IPS-15b (cell line): ENCODE results near the gene IFI16.
A peak's percentile ranks its signal among the peaks of the same experiment; 100 is the strongest.
"Not testable (repeated sequence)": the region's sequence is repeated elsewhere in the genome, so short reads cannot be mapped to it uniquely, and the experiment has no call there.

Experiments used
- H3K27me3 ChIP-seq: one replicate; pipeline ENCODE4 v1.6.1; 2013; ENCODE audit warnings: low read length; ENCODE audit not compliant: control insufficient read depth, insufficient read depth
- H3K36me3 ChIP-seq: one replicate; pipeline ENCODE4 v1.6.1; 2013; ENCODE audit warnings: low read length; ENCODE audit not compliant: control insufficient read depth, insufficient read depth
- H3K4me1 ChIP-seq: one replicate; pipeline ENCODE4 v1.6.1; 2013; ENCODE audit warnings: mild to moderate bottlenecking, low read length; ENCODE audit not compliant: control insufficient read depth, insufficient read depth
- H3K4me3 ChIP-seq: one replicate; pipeline ENCODE4 v1.5.1; 2013; ENCODE audit warnings: low read depth, low read length
- H3K9ac ChIP-seq: one replicate; pipeline ENCODE4 v1.6.1; 2013; ENCODE audit warnings: low read depth, mild to moderate bottlenecking, low read length
- H3K9me3 ChIP-seq: one replicate; pipeline ENCODE4 v1.6.1; 2013; ENCODE audit warnings: mild to moderate bottlenecking, low read length; ENCODE audit not compliant: control insufficient read depth, insufficient read depth

Gene IFI16

GRCh38 chr1:158992787-158993312 lies 16.9 kb upstream of the IFI16 start:
- no peaks in the 10 kb centered on the region for H3K9me3 ChIP-seq
- H3K27me3 ChIP-seq = no peaks in the 10 kb centered on the region
- no peaks in the 10 kb centered on the region for H3K4me1 ChIP-seq
- H3K9ac ChIP-seq = no peak overlapping the region
- no peaks in the 10 kb centered on the region for H3K36me3 ChIP-seq
- H3K4me3 ChIP-seq = no peak overlapping the region

DNA sequence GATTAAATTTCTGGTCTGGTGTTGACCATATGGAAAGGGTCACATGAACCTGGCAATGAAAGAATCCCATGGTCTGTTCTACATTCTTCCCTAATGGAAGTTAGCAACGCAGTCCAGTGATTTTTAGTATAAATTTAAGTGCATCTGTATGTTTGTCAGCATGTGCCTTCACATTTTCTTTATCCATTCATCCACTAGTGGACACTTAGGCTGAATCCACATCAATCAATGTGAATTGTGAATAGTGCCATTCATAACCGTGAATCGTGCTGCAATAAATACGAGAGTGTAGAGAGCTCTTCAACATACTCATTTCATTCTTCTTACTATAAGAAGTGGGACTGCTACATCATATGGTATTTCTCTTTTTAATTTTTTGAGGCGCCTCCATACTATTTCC lies 12.7 kb upstream of the IFI16 start:
- H3K9me3 ChIP-seq = no peaks in the 10 kb centered on the region
- no peak overlapping the region for H3K9ac ChIP-seq
- H3K36me3 ChIP-seq = no peaks in the 10 kb centered on the region
- no peaks in the 10 kb centered on the region for H3K27me3 ChIP-seq
- no peaks in the 10 kb centered on the region for H3K4me1 ChIP-seq
- H3K4me3 ChIP-seq = no peak overlapping the region

DNA sequence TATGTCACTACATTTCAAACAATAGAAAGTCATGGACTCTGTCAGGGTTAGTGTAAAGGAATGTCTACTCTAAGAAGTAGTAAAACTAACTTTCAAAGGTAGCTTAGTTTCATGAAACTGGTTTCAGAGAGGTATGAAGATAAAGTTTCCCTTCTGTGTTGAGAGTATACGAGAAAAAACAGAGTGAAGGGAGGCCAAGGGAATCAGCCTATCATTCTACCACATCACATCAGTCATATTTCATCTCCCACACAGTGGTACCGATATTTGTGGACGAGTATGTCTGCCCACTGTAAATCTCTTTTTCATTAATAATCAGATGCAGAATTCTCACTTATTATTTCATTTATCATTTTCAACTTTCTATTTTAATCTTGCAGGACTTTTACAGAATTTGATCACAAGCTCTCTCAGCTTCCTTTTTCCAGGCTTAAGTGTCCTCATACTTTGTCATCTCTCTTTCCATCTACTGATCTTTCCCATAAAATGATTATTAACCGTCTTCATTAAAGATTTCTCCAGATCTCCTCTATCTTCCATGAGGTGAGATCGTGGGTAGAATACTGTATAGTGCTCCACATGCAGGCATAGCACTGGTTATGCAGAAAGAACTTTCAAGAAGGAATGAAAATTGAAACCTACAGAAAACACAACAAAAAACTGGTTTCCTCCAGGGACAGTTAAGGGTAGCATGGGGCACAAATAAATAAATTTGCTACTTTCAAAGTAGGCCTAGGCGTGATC lies 11.5 kb upstream of the IFI16 start:
- H3K4me1 ChIP-seq = peaks cover 2% of the 10 kb centered on the region
- no peak overlapping the region for H3K9ac ChIP-seq
- no peaks in the 10 kb centered on the region for H3K9me3 ChIP-seq
- no peaks in the 10 kb centered on the region for H3K27me3 ChIP-seq
- no peaks in the 10 kb centered on the region for H3K36me3 ChIP-seq
- H3K4me3 ChIP-seq = peak overlapping the region; percentile 70

DNA sequence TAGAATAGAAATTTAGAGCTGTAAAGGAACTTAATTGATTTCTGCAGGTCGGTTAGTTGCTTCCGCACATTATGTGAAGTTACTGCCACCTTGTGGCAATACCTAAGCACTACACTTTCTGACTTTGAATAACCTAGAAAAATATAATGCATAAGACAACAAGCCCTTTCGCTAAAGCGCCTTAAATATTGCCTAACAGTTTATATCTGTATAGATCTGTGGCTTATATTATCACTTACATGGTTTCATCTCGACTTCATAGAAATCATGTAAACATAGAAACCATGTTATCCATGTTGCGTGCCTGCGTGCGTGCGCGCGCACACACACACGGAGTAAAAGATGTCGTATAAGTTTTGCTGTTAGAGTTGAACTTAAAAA lies 10.9 kb upstream of the IFI16 start:
- H3K27me3 ChIP-seq = no peaks in the 10 kb centered on the region
- H3K36me3 ChIP-seq = no peaks in the 10 kb centered on the region
- peak overlapping the region; percentile 70 for H3K4me3 ChIP-seq
- H3K9ac ChIP-seq = peak overlapping the region; percentile 37
- no peaks in the 10 kb centered on the region for H3K9me3 ChIP-seq
- peaks cover 4% of the 10 kb centered on the region for H3K4me1 ChIP-seq

- H3K4me1 ChIP-seq = peaks cover 4% of the 10 kb centered on the region
- H3K9me3 ChIP-seq = no peaks in the 10 kb centered on the region
- H3K4me3 ChIP-seq = peak overlapping the region; percentile 70
- no peaks in the 10 kb centered on the region for H3K27me3 ChIP-seq
- no peaks in the 10 kb centered on the region for H3K36me3 ChIP-seq
- H3K9ac ChIP-seq = peak overlapping the region; percentile 37
Measured at GRCh38 chr1:158999316-159000069, 10.2 kb upstream of the IFI16 start.

DNA sequence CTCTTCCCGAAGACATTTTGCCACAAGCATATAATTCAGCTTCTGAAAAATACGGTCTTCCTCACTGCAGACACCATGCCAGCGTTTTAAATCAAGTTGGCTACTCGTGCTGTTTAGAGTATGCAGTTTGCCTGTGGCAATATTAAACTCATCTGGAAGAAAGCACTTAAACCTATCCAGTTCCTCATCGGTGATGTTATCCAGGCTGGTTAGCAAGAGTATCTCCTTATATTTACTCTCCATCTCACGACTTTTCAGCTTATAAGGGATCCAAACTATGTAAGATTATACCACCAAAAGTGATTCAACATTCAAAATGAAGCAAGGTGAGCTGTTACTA lies 9.7 kb upstream of the IFI16 start:
- Histone ChIP-seq H3K36me3 (no peaks in the 10 kb centered on the region), H3K9ac (no peak overlapping the region), H3K27me3 (peaks cover 4% of the 10 kb centered on the region), H3K4me1 (peaks cover 8% of the 10 kb centered on the region), H3K9me3 (no peaks in the 10 kb centered on the region), H3K4me3 (peak overlapping the region; percentile 63)

DNA sequence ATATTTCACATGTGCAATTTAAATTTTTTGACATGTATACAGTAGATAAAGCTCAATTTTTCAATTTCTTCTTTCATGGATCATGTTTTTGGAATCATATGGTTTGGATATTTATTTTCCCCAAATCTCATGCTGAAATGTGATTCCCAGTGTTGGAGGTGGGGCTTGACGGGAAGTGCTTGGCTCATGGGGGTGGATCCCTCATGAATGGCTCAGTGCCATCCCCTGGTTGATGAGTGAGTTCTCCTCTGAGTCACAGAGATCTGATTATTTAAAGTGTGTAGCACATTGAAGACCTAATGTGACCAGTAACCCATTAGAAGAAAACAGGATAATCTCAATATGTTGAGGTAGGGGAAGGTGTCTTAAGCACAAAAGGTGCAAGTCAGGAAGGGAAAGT lies 9.1 kb upstream of the IFI16 start:
- Histone ChIP-seq H3K27me3 (peaks cover 4% of the 10 kb centered on the region), H3K9ac (no peak overlapping the region), H3K4me3 (peak overlapping the region; percentile 63), H3K36me3 (no peaks in the 10 kb centered on the region), H3K9me3 (no peaks in the 10 kb centered on the region), H3K4me1 (peaks cover 14% of the 10 kb centered on the region)

- no peak overlapping the region for H3K9ac ChIP-seq
- no peak overlapping the region for H3K4me3 ChIP-seq
- peaks cover 4% of the 10 kb centered on the region for H3K27me3 ChIP-seq
- H3K4me1 ChIP-seq = peaks cover 27% of the 10 kb centered on the region
- no peaks in the 10 kb centered on the region for H3K9me3 ChIP-seq
- no peaks in the 10 kb centered on the region for H3K36me3 ChIP-seq
Measured at GRCh38 chr1:159005161-159005560, 4.5 kb upstream of the IFI16 start.

DNA sequence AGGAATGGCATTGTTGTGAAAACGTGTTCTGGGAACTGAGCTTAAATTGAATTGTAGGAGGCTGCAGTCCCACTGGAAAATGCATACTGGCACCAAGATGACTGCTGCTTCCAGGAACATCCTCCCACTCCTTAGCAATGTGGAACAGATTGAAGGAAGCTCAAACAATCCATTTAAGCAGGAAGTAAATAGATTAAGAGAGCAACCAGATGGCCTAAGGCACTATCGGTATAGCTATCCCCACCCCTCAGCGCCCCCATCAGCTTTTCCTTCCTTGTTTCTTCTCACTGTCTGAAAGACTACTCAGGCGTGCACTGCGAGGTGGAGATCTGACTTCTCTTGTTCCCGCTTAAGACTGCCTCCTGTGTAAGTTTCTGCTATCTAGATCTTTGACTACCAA lies 4.0 kb upstream of the IFI16 start:
- Histone ChIP-seq H3K9me3 (no peaks in the 10 kb centered on the region), H3K27me3 (peaks cover 4% of the 10 kb centered on the region), H3K4me1 (peaks cover 27% of the 10 kb centered on the region), H3K9ac (no peak overlapping the region), H3K4me3 (peak overlapping the region; percentile 44), H3K36me3 (no peaks in the 10 kb centered on the region)

DNA sequence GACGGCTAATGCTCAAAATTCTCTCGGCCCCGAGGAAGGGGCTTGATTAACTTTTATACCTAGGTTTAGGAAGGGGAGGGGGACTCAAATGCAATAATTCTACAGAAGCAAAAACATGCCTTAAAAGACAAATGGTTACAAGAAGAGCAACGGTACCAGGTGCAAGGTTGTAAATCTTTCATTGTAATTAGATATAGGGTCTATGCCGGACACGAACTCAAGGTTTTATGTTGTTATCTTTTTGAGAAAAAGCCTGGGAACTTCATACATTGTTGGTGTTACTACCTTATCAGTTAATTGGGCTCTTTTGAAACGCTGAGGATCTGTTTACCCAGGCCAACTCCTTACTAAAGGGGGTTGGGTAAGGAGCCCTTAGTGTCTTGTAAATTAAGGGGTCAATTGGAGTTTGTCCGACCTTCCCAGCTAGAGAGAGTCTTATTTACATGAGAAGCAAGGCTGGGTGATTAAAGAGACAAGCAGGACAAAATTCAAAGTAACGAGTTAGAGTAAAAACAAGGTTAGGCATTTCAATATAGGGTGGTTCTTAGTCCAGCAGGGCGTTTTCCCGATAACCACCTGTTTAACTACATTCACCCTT lies 3.4 kb upstream of the IFI16 start:
- H3K9ac ChIP-seq, H3K9me3 ChIP-seq: not testable (repeated sequence)
- H3K4me3 ChIP-seq = peak overlapping the region; percentile 44

DNA sequence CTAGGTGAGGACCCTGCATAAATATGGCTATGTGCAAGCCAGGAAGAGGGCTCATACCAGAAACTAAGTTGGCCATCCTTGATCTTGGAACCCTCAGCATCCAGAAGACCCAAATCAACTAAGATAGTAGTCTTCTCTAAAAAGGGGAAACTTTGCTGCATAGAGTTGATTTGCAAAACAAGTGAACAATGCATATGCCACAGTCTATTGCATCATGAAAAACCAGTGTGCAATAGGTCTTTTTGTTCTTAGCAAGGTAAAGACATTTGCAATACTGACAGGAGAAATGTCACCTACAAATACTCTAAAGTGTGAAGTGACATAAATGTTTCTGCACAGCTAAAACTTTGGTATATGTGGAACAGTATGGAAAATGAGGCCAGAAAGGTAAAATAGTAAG lies 2.0 kb upstream of the IFI16 start:
- Histone ChIP-seq H3K9me3 (no peaks in the 10 kb centered on the region), H3K4me3 (no peak overlapping the region), H3K9ac (no peak overlapping the region), H3K4me1 (peaks cover 27% of the 10 kb centered on the region), H3K36me3 (no peaks in the 10 kb centered on the region), H3K27me3 (peaks cover 4% of the 10 kb centered on the region)

More for the DNA sequence above, 3.4 kb upstream of the IFI16 start:
- peaks cover 27% of the 10 kb centered on the region for H3K4me1 ChIP-seq
- H3K27me3 ChIP-seq, H3K36me3 ChIP-seq: not testable (repeated sequence)
